Cardiac fibroblast (primary cell): ENCODE data around the gene ZFYVE16.
"Not testable (repeated sequence)": the region's sequence is repeated elsewhere in the genome, so short reads cannot be mapped to it uniquely, and the experiment has no call there.

ENCODE experiments used
- DNase-seq, 2 donors: peaks; one replicate each; pipeline versions ENCODE4 v3.0.0 to v3.0.0-alpha.2; 2010; ENCODE audit warnings: low read depth in 2 of 2
- H3K4me3 ChIP-seq, 2 donors: replicated peaks in 1 of 2; 1 replicate in 1 of 2; 2 replicates in 1 of 2; pipeline ENCODE4 v1.5.1; 2011; ENCODE audit warnings: low read depth in 2 of 2, low read length in 2 of 2, mild to moderate bottlenecking in 2 of 2, moderate library complexity in 1 of 2
- CTCF ChIP-seq: IDR thresholded peaks from one replicate; pipeline ENCODE4 v1.5.1; 2011; ENCODE audit warnings: low read depth, mild to moderate bottlenecking, low read length, inconsistent platforms

The ZFYVE16 gene

GRCh38 chr5:80372780-80373179 is 35.1 kb upstream of the ZFYVE16 start:
- H3K4me3 ChIP-seq, result no peak overlapping the region
- TF ChIP-seq CTCF, result no peak
- no peak for DNase-seq

GRCh38 chr5:80374188-80374587 is 33.7 kb upstream of the ZFYVE16 start:
- no peak overlapping the region for H3K4me3 ChIP-seq
- TF ChIP-seq CTCF, result no peak
- no peak for DNase-seq

GRCh38 chr5:80376557-80376956 is 31.3 kb upstream of the ZFYVE16 start:
- no peak for TF ChIP-seq CTCF
- H3K4me3 ChIP-seq, result no peak overlapping the region
- no peak for DNase-seq

- DNase-seq, result no peak
- TF ChIP-seq CTCF, result no peak
- no peak overlapping the region for H3K4me3 ChIP-seq
Observed at GRCh38 chr5:80382488-80382887, 25.4 kb upstream of the ZFYVE16 start.

GRCh38 chr5:80387063-80387768 is 20.6 kb upstream of the ZFYVE16 start:
- H3K4me3 ChIP-seq, result no peak overlapping the region
- no peak for TF ChIP-seq CTCF
- DNase-seq, result no peak

GRCh38 chr5:80389580-80389979 is 18.3 kb upstream of the ZFYVE16 start:
- H3K4me3 ChIP-seq, result no peak overlapping the region
- no peak for DNase-seq
- TF ChIP-seq CTCF, result no peak

- not testable (repeated sequence) for H3K4me3 ChIP-seq, DNase-seq
Observed at GRCh38 chr5:80390413-80390812, 17.5 kb upstream of the ZFYVE16 start.

- not testable (repeated sequence) for DNase-seq, H3K4me3 ChIP-seq
Observed at GRCh38 chr5:80391267-80391666, 16.6 kb upstream of the ZFYVE16 start.
